Astrocyte (in vitro differentiated cells and primary cell): ENCODE data around the gene RPS6KB2. TPM values are rescaled to one million over a fixed set of nuclear protein-coding genes. Genes with fewer than 3 reads are reported as not detected.

Experiments
- DNase-seq: peaks from one replicate; pipeline ENCODE4 v3.0.0-alpha.2; 2010; ENCODE audit warnings: low read depth
- FAIRE-seq: peaks from 2 replicates; lab custom pipeline; 2011; peaks lifted over from hg19 to GRCh38; lab: Jason Lieb, UNC
- H2AFZ ChIP-seq: 2 replicates; pipeline ENCODE4 v1.6.0; 2012; ENCODE audit warnings: low read depth, low read length, inconsistent platforms
- H3K27ac ChIP-seq: 2 replicates; pipeline ENCODE4 v1.5.1; 2011; ENCODE audit warnings: low read depth, low read length, inconsistent platforms
- H3K27me3 ChIP-seq: 2 replicates; pipeline ENCODE4 v1.6.0; 2011; ENCODE audit warnings: low read length, inconsistent platforms; ENCODE audit not compliant: insufficient read depth
- H3K36me3 ChIP-seq: 2 replicates; pipeline ENCODE4 v1.5.1; 2011; ENCODE audit warnings: low read length, inconsistent platforms; ENCODE audit not compliant: insufficient read depth
- H3K4me1 ChIP-seq: 2 replicates; pipeline ENCODE4 v1.5.1; 2011; ENCODE audit warnings: low read length, inconsistent platforms; ENCODE audit not compliant: insufficient read depth
- H3K4me2 ChIP-seq: 2 replicates; pipeline ENCODE4 v1.6.0; 2012; ENCODE audit warnings: low read length, inconsistent platforms
- H3K4me3 ChIP-seq: 2 replicates; pipeline ENCODE4 v1.5.1; 2011; ENCODE audit warnings: low read depth, mild to moderate bottlenecking, low read length, inconsistent platforms; ENCODE audit not compliant: insufficient read depth
- H3K79me2 ChIP-seq: 2 replicates; pipeline ENCODE4 v1.6.0; 2012; ENCODE audit warnings: mild to moderate bottlenecking, low read length, inconsistent platforms; ENCODE audit not compliant: insufficient read depth
- H3K9ac ChIP-seq: 2 replicates; pipeline ENCODE4 v1.6.0; 2012; ENCODE audit warnings: mild to moderate bottlenecking, low read length, inconsistent platforms
- H3K9me3 ChIP-seq: 2 replicates; pipeline ENCODE4 v1.5.1; 2012; ENCODE audit warnings: low read depth, mild to moderate bottlenecking, low read length, inconsistent platforms; ENCODE audit not compliant: insufficient read depth
- H4K20me1 ChIP-seq: 2 replicates; pipeline ENCODE4 v1.6.0; 2012; ENCODE audit warnings: low read length, inconsistent platforms; ENCODE audit not compliant: insufficient read depth
- H3K27ac Mint-ChIP-seq: one replicate; pipeline ENCODE4 v1.8.0; 2021; ENCODE audit warnings: mild to moderate bottlenecking, mixed read lengths; ENCODE audit not compliant: unreplicated experiment
- H3K27me3 Mint-ChIP-seq: one replicate; pipeline ENCODE4 v1.8.0; 2021; ENCODE audit warnings: low read depth, mixed read lengths; ENCODE audit not compliant: unreplicated experiment
- H3K36me3 Mint-ChIP-seq: one replicate; pipeline ENCODE4 v1.8.0; 2021; ENCODE audit warnings: low read depth, mixed read lengths; ENCODE audit not compliant: unreplicated experiment
- H3K4me1 Mint-ChIP-seq: one replicate; pipeline ENCODE4 v1.8.0; 2021; ENCODE audit warnings: low read depth, mixed read lengths; ENCODE audit not compliant: unreplicated experiment
- H3K4me3 Mint-ChIP-seq: one replicate; pipeline ENCODE4 v1.8.0; 2021; ENCODE audit warnings: mild to moderate bottlenecking, moderate library complexity, mixed read lengths; ENCODE audit not compliant: unreplicated experiment
- H3K9me3 Mint-ChIP-seq: one replicate; pipeline ENCODE4 v1.8.0; 2021; ENCODE audit warnings: mild to moderate bottlenecking, mixed read lengths; ENCODE audit not compliant: unreplicated experiment
- CTCF ChIP-seq: IDR thresholded peaks from 2 replicates; pipeline ENCODE4 v1.5.1; 2011; ENCODE audit warnings: low read depth, mild to moderate bottlenecking, inconsistent platforms, low read length, moderate library complexity; ENCODE audit not compliant: insufficient read depth
- EZH2 ChIP-seq: IDR thresholded peaks from 2 replicates; pipeline ENCODE4 v1.6.1; 2012; ENCODE audit warnings: mild to moderate bottlenecking, low read length, inconsistent platforms; ENCODE audit not compliant: insufficient read depth
- total RNA-seq: library from RNA; stranded (reverse); gene quantifications from 2 replicates; pipeline ENCODE4 v1.2.1, GENCODE V29; 2021

RPS6KB2 gene
- total RNA-seq, 1 donor from 2014 or later, result 52.9 TPM

- H3K27me3 Mint-ChIP-seq, result no peaks in the 10 kb centered on the region
- no peak for TF ChIP-seq EZH2
- no peak for TF ChIP-seq CTCF
- H3K27ac ChIP-seq, result no peak overlapping the region
- peaks cover 21% of the 10 kb centered on the region for H3K79me2 ChIP-seq
- peaks cover 8% of the 10 kb centered on the region for H3K36me3 Mint-ChIP-seq
- no peak overlapping the region for H3K27ac Mint-ChIP-seq
- H3K4me3 ChIP-seq, result no peak overlapping the region
- DNase-seq, result no peak
- peaks cover 22% of the 10 kb centered on the region for H3K4me1 ChIP-seq
- H3K9me3 Mint-ChIP-seq, result no peaks in the 10 kb centered on the region
- H3K4me1 Mint-ChIP-seq, result peaks cover 3% of the 10 kb centered on the region
- no peak overlapping the region for H3K4me3 Mint-ChIP-seq
- H3K36me3 ChIP-seq, result peaks cover 8% of the 10 kb centered on the region
- no peak overlapping the region for H2AFZ ChIP-seq
- H3K9me3 ChIP-seq, result no peaks in the 10 kb centered on the region
- H3K4me2 ChIP-seq, result no peak overlapping the region
- no peak overlapping the region for H3K9ac ChIP-seq
- peaks cover 3% of the 10 kb centered on the region for H4K20me1 ChIP-seq
- no peak for FAIRE-seq
- H3K27me3 ChIP-seq, result no peaks in the 10 kb centered on the region
Observed at GRCh38 chr11:67433536-67434394, 5.5 kb downstream of the RPS6KB2 start.

GRCh38 chr11:67434395-67434881, 6.1 kb downstream of the RPS6KB2 start:
- Histone ChIP-seq H3K36me3 (peaks cover 8% of the 10 kb centered on the region), H3K9ac (no peak overlapping the region), H3K4me3 (no peak overlapping the region), H4K20me1 (no peaks in the 10 kb centered on the region), H2AFZ (no peak overlapping the region), H3K79me2 (peaks cover 14% of the 10 kb centered on the region), H3K4me1 (peaks cover 17% of the 10 kb centered on the region), H3K9me3 (no peaks in the 10 kb centered on the region), H3K4me2 (no peak overlapping the region), H3K27me3 (no peaks in the 10 kb centered on the region), H3K27ac (no peak overlapping the region)
- Mint-ChIP-seq H3K9me3 (no peaks in the 10 kb centered on the region), H3K36me3 (peaks cover 8% of the 10 kb centered on the region), H3K4me3 (no peak overlapping the region), H3K27me3 (no peaks in the 10 kb centered on the region), H3K27ac (no peak overlapping the region), H3K4me1 (peaks cover 7% of the 10 kb centered on the region)
- DNase-seq, result no peak
- no peak for FAIRE-seq
- TF ChIP-seq EZH2 (no peak), CTCF (no peak)
